A673 (cell line): ENCODE measurements around the gene PVALEF. TPM values are rescaled to one million over a fixed set of nuclear protein-coding genes. Genes with fewer than 3 reads are reported as not detected.

Source experiments
- BruUV-seq: library from RNA; stranded (reverse); fragments of 400-500 nt; replicated peaks from 2 replicates; lab custom pipeline; 2021; lab: Mats Ljungman, UMichigan
- CTCF ChIA-PET: fragments of 300-600 bp; sonication (Branson Sonifier 250); formaldehyde crosslinking; loops from one replicate; lab custom pipeline; 2022; ENCODE audit warnings: antibody characterized with exemption; lab: Charles Lee
- POLR2A ChIA-PET: fragments of 300-600 bp; sonication (Branson Sonifier 250); formaldehyde crosslinking; loops from one replicate; lab custom pipeline; 2022; ENCODE audit warnings: antibody characterized with exemption; ENCODE audit not compliant: low non-redundant PET; lab: Charles Lee
- DNase-seq: peaks from one replicate; pipeline ENCODE4 v3.0.0-alpha.2; 2015; ENCODE audit warnings: low spot score
- H3K27ac ChIP-seq: fragments of 200-600 bp; sonication (generic); 2 replicates; pipeline ENCODE4 v1.5.1; 2016; ENCODE audit warnings: mixed run types, low read depth, mild to moderate bottlenecking, mixed read lengths, antibody characterized with exemption, low read length; ENCODE audit not compliant: poor library complexity, severe bottlenecking
- H3K27me3 ChIP-seq: fragments of 200-600 bp; sonication (generic); replicated peaks from 2 replicates; pipeline ENCODE4 v1.6.1; 2017; ENCODE audit warnings: mixed run types, low read depth, mild to moderate bottlenecking, mixed read lengths, antibody characterized with exemption, low read length; ENCODE audit not compliant: insufficient read depth, poor library complexity
- H3K36me3 ChIP-seq: fragments of 200-600 bp; sonication (generic); 2 replicates; pipeline ENCODE4 v1.6.1; 2016; ENCODE audit warnings: mixed run types, mild to moderate bottlenecking, mixed read lengths, antibody characterized with exemption, low read length; ENCODE audit not compliant: insufficient read depth, poor library complexity, severe bottlenecking
- H3K4me1 ChIP-seq: fragments of 200-600 bp; sonication (generic); 2 replicates; pipeline ENCODE4 v1.6.1; 2017; ENCODE audit warnings: mixed run types, mild to moderate bottlenecking, mixed read lengths, antibody characterized with exemption, low read length; ENCODE audit not compliant: insufficient read depth, poor library complexity, severe bottlenecking
- H3K4me3 ChIP-seq: fragments of 200-600 bp; sonication (generic); 2 replicates; pipeline ENCODE4 v1.5.1; 2016; ENCODE audit warnings: low read depth, mixed run types, mild to moderate bottlenecking, mixed read lengths, low read length; ENCODE audit not compliant: poor library complexity, severe bottlenecking
- H3K9me3 ChIP-seq: fragments of 200-600 bp; sonication (generic); 2 replicates; pipeline ENCODE4 v1.6.1; 2016; ENCODE audit warnings: mixed run types, low read depth, mild to moderate bottlenecking, mixed read lengths, antibody characterized with exemption, low read length; ENCODE audit not compliant: poor library complexity, severe bottlenecking
- CTCF ChIP-seq: fragments of 300-800, 200-600 bp; sonication (generic); conservative IDR thresholded peaks from 2 replicates; pipeline ENCODE4 v1.5.1; 2017; ENCODE audit warnings: low read depth, mild to moderate bottlenecking, antibody characterized with exemption, low read length, moderate library complexity, mixed read lengths
- EZH2 ChIP-seq: fragments of 200-600 bp; sonication (generic); IDR thresholded peaks from 2 replicates; pipeline ENCODE4 v1.6.1; 2017; ENCODE audit warnings: borderline replicate concordance, low read depth, mild to moderate bottlenecking, mixed read lengths, antibody characterized with exemption, low read length; ENCODE audit not compliant: poor library complexity, severe bottlenecking
- intact Hi-C: fragments of 100-400 bp; cut with micrococcal nuclease; formaldehyde crosslinking; loops from one replicate; pipeline ENCODE4 v1.10.0; 2022; ENCODE audit not compliant: unreplicated experiment
- total RNA-seq: library from RNA; stranded (reverse); gene quantifications from 2 replicates; pipeline ENCODE4 v1.2.3, GENCODE V29; 2021

The PVALEF gene
- total RNA-seq, 1 experiment from 2014 or later, result not detected

GRCh38 chr17:81228420-81228819 lies 63.1 kb downstream of the PVALEF start:
- TF ChIP-seq EZH2, result no peak
- no peak for TF ChIP-seq CTCF
- no peak overlapping the region for H3K4me3 ChIP-seq
- intact Hi-C loops, result no loop called here
- H3K9me3 ChIP-seq, result peaks cover 5% of the 10 kb centered on the region
- H3K4me1 ChIP-seq, result peaks cover 2% of the 10 kb centered on the region
- no peak for DNase-seq
- no peaks in the 10 kb centered on the region for H3K27me3 ChIP-seq
- BruUV-seq, result no TSS peak
- H3K36me3 ChIP-seq, result no peaks in the 10 kb centered on the region
- ChIA-PET POLR2A (no interaction called here), CTCF (no interaction called here)
- no peak overlapping the region for H3K27ac ChIP-seq

- ChIA-PET POLR2A (no interaction called here), CTCF (no interaction called here)
- Histone ChIP-seq H3K9me3 (peaks cover 5% of the 10 kb centered on the region), H3K4me1 (no peaks in the 10 kb centered on the region), H3K27ac (no peak overlapping the region), H3K27me3 (no peaks in the 10 kb centered on the region), H3K36me3 (no peaks in the 10 kb centered on the region), H3K4me3 (no peak overlapping the region)
- BruUV-seq, result no TSS peak
- DNase-seq, result no peak
- TF ChIP-seq CTCF (no peak), EZH2 (no peak)
- intact Hi-C loops, result no loop called here
Measured at GRCh38 chr17:81228834-81229665, 63.7 kb downstream of the PVALEF start.

- Histone ChIP-seq H3K36me3 (no peaks in the 10 kb centered on the region), H3K4me3 (no peak overlapping the region), H3K4me1 (no peaks in the 10 kb centered on the region), H3K27ac (no peak overlapping the region), H3K27me3 (no peaks in the 10 kb centered on the region), H3K9me3 (peaks cover 5% of the 10 kb centered on the region)
- BruUV-seq, result no TSS peak
- intact Hi-C loops, result no loop called here
- no peak for DNase-seq
- ChIA-PET CTCF (no interaction called here), POLR2A (interaction anchor here (0.8 kb wide), 1 partner anchor 10 kb away, joined by 3 read pairs; the partner anchor contains the start of gene NDUFAF8)
- TF ChIP-seq EZH2 (no peak), CTCF (no peak)
Measured at GRCh38 chr17:81229666-81229920, 64.3 kb downstream of the PVALEF start.
